ENCODE measurements around the gene MN1.

DNA sequence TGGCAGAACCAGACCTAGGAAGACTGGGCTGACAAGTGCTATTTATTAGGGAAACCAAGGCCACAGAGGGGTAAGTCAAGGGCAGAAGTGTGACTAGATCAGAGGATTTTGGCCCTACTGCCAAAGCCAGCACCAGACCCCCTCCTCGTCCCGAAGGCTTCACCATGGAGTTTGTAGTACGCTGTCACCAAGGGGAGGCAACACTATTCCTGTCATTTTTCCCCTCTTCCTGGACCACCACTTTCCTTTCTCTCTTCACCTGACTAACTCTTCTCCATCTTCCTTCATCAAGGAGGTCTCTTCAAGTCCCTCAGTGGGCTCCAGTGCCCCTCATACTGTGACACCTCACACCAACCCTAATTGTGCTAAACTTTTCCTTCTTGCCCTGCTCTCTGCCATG, 34.9 kb downstream of the MN1 start:
- no peak for TF ChIP-seq SMC3 (IDR thresholded peaks at IDR 0.05; ENCODE audit: low read depth, low read length)
- no peak for TF ChIP-seq MAFK (IDR thresholded peaks at IDR 0.05; ENCODE audit: low read depth, low read length)
